T follicular helper cell (primary cell): ENCODE data around the gene SULT1A2.
A peak's percentile ranks its signal among the peaks of the same experiment; 100 is the strongest.
"Not testable (repeated sequence)": the region's sequence is repeated elsewhere in the genome, so short reads cannot be mapped to it uniquely, and the experiment has no call there.

Experiments
- DNase-seq: peaks from one replicate; pipeline ENCODE4 v3.0.0-alpha.2; 2020; ENCODE audit warnings: low read depth

The SULT1A2 gene

GRCh38 chr16:28558456-28558855, 38.4 kb downstream of the SULT1A2 start:
- DNase-seq, result no peak

- no peak for DNase-seq
These were observed 39.9 kb downstream of the SULT1A2 start for GRCh38 chr16:28556914-28557320.

DNA sequence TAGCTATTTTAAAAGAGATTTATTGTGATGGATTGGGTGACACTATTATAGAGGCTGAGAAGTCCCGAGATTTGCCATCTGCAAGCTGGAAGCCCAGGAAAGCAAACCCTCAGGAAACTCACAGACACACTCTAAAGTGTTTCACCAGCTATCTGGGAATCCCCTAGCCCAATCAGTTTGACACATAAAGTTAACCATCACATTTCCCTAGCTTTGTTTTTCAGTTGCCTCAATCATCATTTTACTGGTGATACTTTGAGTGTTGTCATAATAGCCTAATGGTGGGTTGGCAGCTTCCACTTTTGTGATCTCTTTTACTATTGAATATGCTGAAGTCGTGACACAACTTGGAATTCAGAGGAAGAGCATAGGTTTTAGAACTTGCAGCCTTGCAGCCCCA, 41.3 kb downstream of the SULT1A2 start:
- DNase-seq, result no peak

- DNase-seq, result no peak
These were observed 42.0 kb downstream of the SULT1A2 start for GRCh38 chr16:28554634-28555423.

DNA sequence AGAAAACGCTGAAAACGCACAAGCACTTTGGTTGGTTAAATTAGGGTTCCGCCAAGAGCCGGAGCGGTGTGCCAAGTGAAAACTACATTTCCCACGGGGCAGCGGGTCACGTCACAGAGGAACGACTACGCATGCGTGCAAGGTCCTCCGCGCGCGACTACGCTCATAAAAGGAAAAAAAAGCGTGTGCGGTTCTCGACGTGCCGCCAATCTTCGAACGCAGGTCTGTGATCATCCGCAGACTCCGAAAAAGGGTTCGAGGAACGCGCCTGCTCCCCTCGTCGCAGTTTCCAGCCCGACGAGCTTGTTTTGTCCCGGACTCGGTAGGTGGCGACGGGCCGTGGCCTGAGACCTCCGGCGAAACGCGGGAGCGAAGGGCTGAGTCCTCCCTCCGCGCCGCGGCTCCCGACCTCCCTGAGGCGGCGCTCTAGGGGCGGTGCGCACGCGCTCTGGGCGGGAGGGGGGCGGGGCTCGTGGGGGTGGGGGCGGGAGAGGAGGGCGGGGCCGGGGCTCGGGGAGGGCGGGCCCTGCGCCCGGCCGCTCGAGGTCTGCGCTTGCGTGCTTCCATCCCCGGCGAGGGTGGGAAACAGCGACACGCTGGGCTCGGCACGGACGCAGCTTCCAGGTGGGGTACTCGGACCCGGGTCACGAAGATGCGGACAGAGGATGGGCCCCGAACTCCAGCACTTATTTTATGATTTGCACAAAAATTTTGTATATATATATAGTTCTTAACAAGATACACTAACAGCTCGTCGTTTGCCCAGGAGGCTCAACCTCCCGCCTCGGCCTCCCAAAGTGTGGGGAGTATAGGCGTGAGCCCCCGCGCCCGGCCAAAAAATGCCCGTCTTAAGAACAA, 42.8 kb downstream of the SULT1A2 start, which contains the start of gene SGF29:
Gene SGF29 (plus strand): TSS at position 145 of the 858 bp plus-strand sequence. CDS start 27,150 bp downstream, outside the sequence.
- DNase-seq, result peak; percentile 89

DNA sequence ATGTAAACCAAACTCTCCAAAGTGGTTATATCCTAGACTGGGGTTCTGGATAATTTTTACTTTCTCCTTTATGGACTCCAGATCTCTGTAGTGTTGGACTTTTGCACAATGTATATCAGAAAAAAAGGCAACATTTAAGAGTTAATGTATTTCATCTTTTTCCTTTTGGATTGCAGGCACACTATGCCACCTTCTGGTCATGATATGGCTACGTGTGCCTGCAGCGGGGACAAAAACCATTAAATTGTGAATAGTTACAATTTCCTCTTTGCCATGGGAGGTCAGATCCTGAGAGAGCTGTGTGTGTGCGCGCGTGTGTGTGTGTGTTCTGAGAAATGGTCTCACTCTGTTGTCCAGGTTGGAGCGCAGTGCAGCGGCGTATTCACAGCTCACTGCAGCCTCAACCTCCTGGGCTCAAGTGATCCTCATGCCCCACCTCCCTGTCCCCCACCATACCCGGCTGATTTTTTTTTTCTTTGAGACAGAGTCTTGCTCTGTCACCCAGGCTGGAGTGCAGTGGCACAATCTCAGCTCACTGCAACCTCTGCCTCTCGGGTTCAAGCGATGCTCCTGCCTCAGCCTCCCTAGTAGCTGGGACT, 47.5 kb downstream of the SULT1A2 start:
- no peak for DNase-seq

- no peak for DNase-seq
These were observed 48.5 kb downstream of the SULT1A2 start for GRCh38 chr16:28548306-28548802.

DNA sequence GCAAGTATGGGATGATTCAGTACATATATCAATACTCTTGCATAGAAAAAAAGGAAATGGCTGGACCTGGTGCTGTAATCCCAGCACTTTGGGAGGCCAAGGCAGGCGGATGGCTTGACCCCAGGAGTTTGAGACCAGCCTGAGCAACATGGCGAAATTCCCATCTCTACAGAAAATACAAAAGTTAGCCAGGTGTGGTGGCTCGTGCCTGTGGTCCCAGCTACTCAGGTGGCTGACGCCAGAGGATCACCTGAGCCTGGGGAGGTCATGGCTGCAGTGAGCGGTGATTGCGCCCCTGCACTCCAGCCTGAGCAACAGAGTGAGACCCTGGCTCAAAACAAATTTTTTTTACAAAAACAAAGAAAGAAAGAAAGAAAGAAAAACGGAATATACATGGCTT, 50.2 kb downstream of the SULT1A2 start:
- no peak for DNase-seq

DNA sequence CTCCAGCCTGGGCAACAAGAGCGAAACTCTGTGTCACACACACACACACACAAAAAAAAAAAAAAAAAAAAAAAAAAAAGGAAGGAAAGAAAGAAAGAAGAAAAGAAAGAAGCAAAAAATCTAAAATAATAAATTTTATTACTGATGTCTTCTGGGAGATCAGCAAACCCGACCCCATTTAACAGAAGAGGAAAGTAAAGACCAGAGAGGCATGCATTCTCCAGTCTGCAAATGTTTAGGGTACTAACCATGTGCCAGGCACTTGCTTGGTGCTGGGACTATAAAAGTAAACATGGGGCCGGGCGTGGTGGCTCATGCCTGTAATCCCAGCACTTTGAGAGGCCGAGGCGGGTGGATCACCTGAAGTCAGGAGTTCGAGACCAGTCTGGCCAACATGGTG, 50.9 kb downstream of the SULT1A2 start:
- not testable (repeated sequence) for DNase-seq

DNA sequence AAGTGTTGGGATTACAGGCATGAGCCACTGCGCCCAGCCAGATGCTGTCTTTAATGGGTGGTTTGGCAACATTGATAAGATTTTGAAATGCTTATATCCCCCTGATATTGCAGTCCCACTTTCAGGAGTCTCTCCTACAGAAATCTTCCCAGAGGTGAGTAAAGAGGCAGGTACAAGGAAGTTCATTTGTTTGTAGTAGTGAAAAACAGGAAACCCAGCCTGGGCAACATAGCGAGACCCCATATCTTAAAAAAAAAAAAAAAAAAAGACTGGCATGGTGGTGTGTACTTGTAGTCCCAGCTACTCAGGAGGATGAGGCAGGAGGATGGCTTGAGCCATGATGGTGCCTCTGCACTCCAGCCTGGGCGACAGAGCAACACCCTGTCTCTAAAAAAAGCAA, 51.9 kb downstream of the SULT1A2 start:
- no peak for DNase-seq

DNA sequence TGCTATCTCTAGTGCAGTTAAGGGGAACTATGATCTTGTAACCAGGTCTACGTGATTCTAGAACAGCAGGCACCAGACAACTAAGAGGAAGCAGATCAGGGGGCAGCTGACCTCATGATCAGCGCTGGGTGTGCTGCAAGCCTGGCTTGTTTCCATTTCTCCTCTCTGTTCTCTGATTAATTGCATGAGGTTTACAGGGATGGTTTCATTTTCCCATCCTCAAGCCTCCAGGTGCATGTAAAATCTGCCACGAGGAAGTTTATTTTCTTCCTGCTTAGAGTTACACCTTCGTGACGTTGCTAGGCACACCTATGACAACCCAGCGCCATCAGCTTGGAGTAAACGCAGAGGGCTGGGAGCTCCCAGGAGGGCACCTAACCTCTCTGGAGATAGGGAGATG, 53.8 kb downstream of the SULT1A2 start:
- DNase-seq, result no peak

DNA sequence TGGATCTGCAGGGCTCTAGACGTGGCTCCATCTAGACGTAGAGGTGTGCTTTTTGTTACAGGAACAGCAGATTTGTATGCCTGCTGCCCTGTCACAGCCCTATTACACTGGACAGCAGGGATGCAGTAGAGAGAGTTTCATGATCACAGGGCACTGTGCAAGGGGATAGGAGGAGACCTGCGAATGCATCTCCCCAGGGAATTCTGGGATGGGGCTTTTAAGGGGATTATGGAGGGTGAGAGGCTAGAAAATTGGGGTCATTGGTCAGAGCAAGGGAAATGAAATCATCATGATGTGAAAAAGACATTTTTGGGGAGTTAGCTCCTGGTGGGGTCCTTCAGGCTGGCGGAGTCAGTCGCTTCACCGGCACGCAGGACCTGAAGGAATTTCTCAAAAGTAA, 54.2 kb downstream of the SULT1A2 start:
- DNase-seq, result no peak
